Activated CD4-positive, alpha-beta memory T cell treated with anti-CD3 and anti-CD28 coated beads, Interleukin-2, amount 10 ng/mL, durations not matched to agents 7 days and 5 days (primary cell): Measurements from ENCODE around the gene SPATA12. TPM values are rescaled to one million over a fixed set of nuclear protein-coding genes. Genes with fewer than 3 reads are reported as not detected.

ENCODE experiments used
- CTCF ChIA-PET: fragments of 350-600 bp; sonication (Branson Sonifier 250); formaldehyde crosslinking; loops from one replicate; lab custom pipeline; 2021; ENCODE audit warnings: antibody characterized with exemption, inconsistent platforms; lab: Charles Lee
- POLR2A ChIA-PET: fragments of 350-600 bp; sonication (Branson Sonifier 250); formaldehyde crosslinking; loops from one replicate; lab custom pipeline; 2021; ENCODE audit warnings: antibody characterized with exemption; lab: Charles Lee
- DNase-seq: peaks from one replicate; pipeline ENCODE4 v3.0.0-alpha.2; 2020
- H3K27ac Mint-ChIP-seq: one replicate; pipeline ENCODE4 v1.8.0; 2021; ENCODE audit warnings: mild to moderate bottlenecking, mixed read lengths
- H3K27me3 Mint-ChIP-seq: one replicate; pipeline ENCODE4 v1.8.0; 2021; ENCODE audit warnings: mixed read lengths
- H3K36me3 Mint-ChIP-seq: one replicate; pipeline ENCODE4 v1.8.0; 2021; ENCODE audit warnings: low read depth, mixed read lengths
- H3K4me1 Mint-ChIP-seq: one replicate; pipeline ENCODE4 v1.8.0; 2021; ENCODE audit warnings: mixed read lengths
- H3K4me3 Mint-ChIP-seq: one replicate; pipeline ENCODE4 v1.8.0; 2021; ENCODE audit warnings: mild to moderate bottlenecking, mixed read lengths
- H3K9me3 Mint-ChIP-seq: one replicate; pipeline ENCODE4 v1.8.0; 2021; ENCODE audit warnings: mixed read lengths
- total RNA-seq, 2 experiments: library from RNA; stranded (reverse); gene quantifications; one replicate each; pipeline ENCODE4 v1.2.3, GENCODE V29; 2021

SPATA12 gene
- total RNA-seq, 2 experiments from 2014 or later, result not detected

GRCh38 chr3:57061556-57061955, 1.1 kb downstream of the SPATA12 start:
- ChIA-PET POLR2A (no interaction called here), CTCF (no interaction called here)
- no peak overlapping the region for H3K27ac Mint-ChIP-seq
- no peaks in the 10 kb centered on the region for H3K36me3 Mint-ChIP-seq
- no peak for DNase-seq
- H3K4me1 Mint-ChIP-seq, result peaks cover 4% of the 10 kb centered on the region
- H3K4me3 Mint-ChIP-seq, result no peak overlapping the region
- peaks cover 8% of the 10 kb centered on the region for H3K27me3 Mint-ChIP-seq
- H3K9me3 Mint-ChIP-seq, result no peaks in the 10 kb centered on the region

- no peak overlapping the region for H3K4me3 Mint-ChIP-seq
- H3K4me1 Mint-ChIP-seq, result peaks cover 4% of the 10 kb centered on the region
- DNase-seq, result no peak
- no peaks in the 10 kb centered on the region for H3K36me3 Mint-ChIP-seq
- H3K9me3 Mint-ChIP-seq, result no peaks in the 10 kb centered on the region
- peaks cover 8% of the 10 kb centered on the region for H3K27me3 Mint-ChIP-seq
- ChIA-PET CTCF (no interaction called here), POLR2A (no interaction called here)
- no peak overlapping the region for H3K27ac Mint-ChIP-seq
Observed at GRCh38 chr3:57062101-57062631, 1.7 kb downstream of the SPATA12 start.

GRCh38 chr3:57063032-57063431, 2.6 kb downstream of the SPATA12 start:
- Mint-ChIP-seq H3K27me3 (peaks cover 8% of the 10 kb centered on the region), H3K36me3 (no peaks in the 10 kb centered on the region), H3K4me3 (no peak overlapping the region), H3K27ac (no peak overlapping the region), H3K4me1 (peaks cover 5% of the 10 kb centered on the region), H3K9me3 (no peaks in the 10 kb centered on the region)
- no peak for DNase-seq
- ChIA-PET CTCF (no interaction called here), POLR2A (no interaction called here)

- Mint-ChIP-seq H3K9me3 (no peaks in the 10 kb centered on the region), H3K4me3 (no peak overlapping the region), H3K27me3 (peaks cover 10% of the 10 kb centered on the region), H3K27ac (no peak overlapping the region), H3K4me1 (peaks cover 14% of the 10 kb centered on the region), H3K36me3 (no peaks in the 10 kb centered on the region)
- POLR2A ChIA-PET, result no interaction called here
- CTCF ChIA-PET, result no interaction called here
- DNase-seq, result no peak
Observed at GRCh38 chr3:57064001-57064400, 3.5 kb downstream of the SPATA12 start.

- Mint-ChIP-seq H3K27ac (no peak overlapping the region), H3K9me3 (no peaks in the 10 kb centered on the region), H3K36me3 (no peaks in the 10 kb centered on the region), H3K4me3 (no peak overlapping the region), H3K4me1 (peaks cover 16% of the 10 kb centered on the region), H3K27me3 (peaks cover 10% of the 10 kb centered on the region)
- CTCF ChIA-PET, result no interaction called here
- POLR2A ChIA-PET, result no interaction called here
- no peak for DNase-seq
Observed at GRCh38 chr3:57064572-57064971, 4.1 kb downstream of the SPATA12 start.

GRCh38 chr3:57065588-57065987, 5.1 kb downstream of the SPATA12 start:
- Mint-ChIP-seq H3K27ac (no peak overlapping the region), H3K27me3 (peaks cover 15% of the 10 kb centered on the region), H3K4me3 (no peak overlapping the region), H3K4me1 (peaks cover 15% of the 10 kb centered on the region), H3K9me3 (no peaks in the 10 kb centered on the region), H3K36me3 (no peaks in the 10 kb centered on the region)
- ChIA-PET POLR2A (no interaction called here), CTCF (no interaction called here)
- DNase-seq, result no peak

GRCh38 chr3:57066471-57066870, 6.0 kb downstream of the SPATA12 start:
- H3K4me3 Mint-ChIP-seq, result no peak overlapping the region
- POLR2A ChIA-PET, result no interaction called here
- H3K27me3 Mint-ChIP-seq, result peaks cover 17% of the 10 kb centered on the region
- no peak for DNase-seq
- H3K36me3 Mint-ChIP-seq, result no peaks in the 10 kb centered on the region
- CTCF ChIA-PET, result interaction anchor here (0.6 kb wide), 1 partner anchor 236 kb away, joined by 3 read pairs; no protein-coding TSS in a partner anchor
- H3K9me3 Mint-ChIP-seq, result no peaks in the 10 kb centered on the region
- H3K27ac Mint-ChIP-seq, result no peak overlapping the region
- H3K4me1 Mint-ChIP-seq, result peaks cover 12% of the 10 kb centered on the region

- ChIA-PET CTCF (interaction anchor here (0.6 kb wide), 1 partner anchor 370 kb away, joined by 3 read pairs; no protein-coding TSS in a partner anchor), POLR2A (no interaction called here)
- H3K4me1 Mint-ChIP-seq, result peaks cover 12% of the 10 kb centered on the region
- peaks cover 17% of the 10 kb centered on the region for H3K27me3 Mint-ChIP-seq
- no peaks in the 10 kb centered on the region for H3K36me3 Mint-ChIP-seq
- no peaks in the 10 kb centered on the region for H3K9me3 Mint-ChIP-seq
- DNase-seq, result peak; percentile 19
- H3K27ac Mint-ChIP-seq, result no peak overlapping the region
- no peak overlapping the region for H3K4me3 Mint-ChIP-seq
Observed at GRCh38 chr3:57068437-57069089, 8.1 kb downstream of the SPATA12 start.

- CTCF ChIA-PET, result interaction anchor here (0.5 kb wide), 1 partner anchor 68 kb away, joined by 4 read pairs; no protein-coding TSS in a partner anchor
- no peak overlapping the region for H3K27ac Mint-ChIP-seq
Observed at GRCh38 chr3:57069503-57069902, 9.0 kb downstream of the SPATA12 start.

GRCh38 chr3:57073628-57074027, 13.2 kb downstream of the SPATA12 start:
- Mint-ChIP-seq H3K4me1 (peaks cover 10% of the 10 kb centered on the region), H3K36me3 (no peaks in the 10 kb centered on the region), H3K27me3 (peaks cover 56% of the 10 kb centered on the region), H3K9me3 (no peaks in the 10 kb centered on the region), H3K27ac (no peak overlapping the region), H3K4me3 (no peak overlapping the region)
- ChIA-PET CTCF (no interaction called here), POLR2A (no interaction called here)
- no peak for DNase-seq

More at GRCh38 chr3:57069503-57069902, 9.0 kb downstream of the SPATA12 start:
- Mint-ChIP-seq H3K36me3 (no peaks in the 10 kb centered on the region), H3K4me1 (peaks cover 12% of the 10 kb centered on the region), H3K4me3 (no peak overlapping the region), H3K27me3 (peaks cover 22% of the 10 kb centered on the region), H3K9me3 (no peaks in the 10 kb centered on the region)
- POLR2A ChIA-PET, result no interaction called here
- DNase-seq, result no peak

GRCh38 chr3:57074135-57074534, 13.7 kb downstream of the SPATA12 start:
- ChIA-PET POLR2A (no interaction called here), CTCF (no interaction called here)
- Mint-ChIP-seq H3K4me3 (no peak overlapping the region), H3K9me3 (no peaks in the 10 kb centered on the region), H3K36me3 (no peaks in the 10 kb centered on the region), H3K27ac (no peak overlapping the region), H3K4me1 (peaks cover 7% of the 10 kb centered on the region), H3K27me3 (peaks cover 55% of the 10 kb centered on the region)
- DNase-seq, result no peak

- H3K36me3 Mint-ChIP-seq, result no peaks in the 10 kb centered on the region
- CTCF ChIA-PET, result no interaction called here
Observed at GRCh38 chr3:57076422-57076951, 16.0 kb downstream of the SPATA12 start.

GRCh38 chr3:57077630-57078343, 17.3 kb downstream of the SPATA12 start:
- CTCF ChIA-PET, result no interaction called here
- Mint-ChIP-seq H3K27me3 (peaks cover 59% of the 10 kb centered on the region), H3K27ac (no peak overlapping the region), H3K4me1 (peaks cover 6% of the 10 kb centered on the region), H3K4me3 (peak overlapping the region; percentile 51), H3K9me3 (no peaks in the 10 kb centered on the region), H3K36me3 (no peaks in the 10 kb centered on the region)
- POLR2A ChIA-PET, result no interaction called here
- DNase-seq, result no peak

More at GRCh38 chr3:57076422-57076951, 16.0 kb downstream of the SPATA12 start:
- POLR2A ChIA-PET, result no interaction called here
- H3K27ac Mint-ChIP-seq, result no peak overlapping the region
- no peak overlapping the region for H3K4me3 Mint-ChIP-seq
- peaks cover 66% of the 10 kb centered on the region for H3K27me3 Mint-ChIP-seq
- DNase-seq, result no peak
- H3K4me1 Mint-ChIP-seq, result peaks cover 6% of the 10 kb centered on the region
- no peaks in the 10 kb centered on the region for H3K9me3 Mint-ChIP-seq
